Kidney epithelial cell (primary cell): ENCODE results near the gene UVRAG. TPM values are rescaled to one million over a fixed set of nuclear protein-coding genes. Genes with fewer than 3 reads are reported as not detected.

Experiments used
- DNase-seq: peaks from one replicate; pipeline ENCODE4 v3.0.0-alpha.2; 2010; ENCODE audit warnings: low read depth
- H3K27me3 ChIP-seq: 2 replicates; pipeline ENCODE4 v1.6.0; 2011; ENCODE audit warnings: low read length; ENCODE audit not compliant: control insufficient read depth, insufficient read depth
- H3K36me3 ChIP-seq: 2 replicates; pipeline ENCODE4 v1.5.1; 2011; ENCODE audit warnings: low read length; ENCODE audit not compliant: control insufficient read depth, insufficient read depth
- H3K4me3 ChIP-seq: 2 replicates; pipeline ENCODE4 v1.5.1; 2011; ENCODE audit warnings: low read depth, mild to moderate bottlenecking, control low read depth, low read length
- CTCF ChIP-seq: IDR thresholded peaks from 2 replicates; pipeline ENCODE4 v1.5.1; 2011; ENCODE audit warnings: mild to moderate bottlenecking, moderate library complexity, low read length, control low read depth, inconsistent platforms; ENCODE audit not compliant: insufficient read depth, poor library complexity, severe bottlenecking
- total RNA-seq: library from RNA; depleted of rRNA; stranded (reverse); fragments of >200 nt; gene quantifications from 2 replicates; pipeline ENCODE4 v1.2.3, GENCODE V29; 2015

UVRAG gene
- total RNA-seq, 1 donor from 2014 or later, result 16.2 TPM

- no peak for TF ChIP-seq CTCF
- H3K4me3 ChIP-seq, result no peak overlapping the region
- H3K27me3 ChIP-seq, result no peaks in the 10 kb centered on the region
- no peak for DNase-seq
- H3K36me3 ChIP-seq, result no peaks in the 10 kb centered on the region
Observed at GRCh38 chr11:75986966-75987365, 172.0 kb downstream of the UVRAG start.

- no peak for DNase-seq
- H3K36me3 ChIP-seq, result no peaks in the 10 kb centered on the region
- TF ChIP-seq CTCF, result no peak
- no peak overlapping the region for H3K4me3 ChIP-seq
- H3K27me3 ChIP-seq, result no peaks in the 10 kb centered on the region
Observed at GRCh38 chr11:75993126-75993525, 178.1 kb downstream of the UVRAG start.

- DNase-seq, result no peak
- Histone ChIP-seq H3K36me3 (no peaks in the 10 kb centered on the region), H3K27me3 (no peaks in the 10 kb centered on the region), H3K4me3 (no peak overlapping the region)
- TF ChIP-seq CTCF, result no peak
Observed at GRCh38 chr11:75994616-75995015, 179.6 kb downstream of the UVRAG start.

GRCh38 chr11:75996523-75997442 is 181.8 kb downstream of the UVRAG start:
- no peak for DNase-seq
- TF ChIP-seq CTCF, result no peak
- Histone ChIP-seq H3K36me3 (no peaks in the 10 kb centered on the region), H3K4me3 (no peak overlapping the region), H3K27me3 (no peaks in the 10 kb centered on the region)

- TF ChIP-seq CTCF, result no peak
- Histone ChIP-seq H3K36me3 (no peaks in the 10 kb centered on the region), H3K27me3 (no peaks in the 10 kb centered on the region), H3K4me3 (no peak overlapping the region)
- DNase-seq, result no peak
Observed at GRCh38 chr11:76004400-76004799, 189.4 kb downstream of the UVRAG start.
